PC-3 (cell line): ENCODE results near the gene LRPPRC. TPM values are rescaled to one million over a fixed set of nuclear protein-coding genes. Genes with fewer than 3 reads are reported as not detected.

Experiments used
- ATAC-seq: fragments of 200-7000 bp; cut with Tn5 transposase; 2 replicates; pipeline ENCODE4 v1.9.1; 2020; ENCODE audit warnings: mild to moderate bottlenecking, moderate library complexity
- BruUV-seq: library from RNA; stranded (reverse); fragments of 400-500 nt; replicated peaks from 2 replicates; lab custom pipeline; 2021; lab: Mats Ljungman, UMichigan
- CTCF ChIA-PET: fragments of 300-600 bp; sonication (Branson Sonifier 250); formaldehyde crosslinking; loops from one replicate; lab custom pipeline; 2022; ENCODE audit warnings: antibody characterized with exemption; lab: Charles Lee
- POLR2A ChIA-PET: fragments of 300-600 bp; sonication (Branson Sonifier 250); formaldehyde crosslinking; loops from one replicate; lab custom pipeline; 2022; ENCODE audit warnings: antibody characterized with exemption; ENCODE audit not compliant: unreplicated experiment; lab: Charles Lee
- DNase-seq: peaks from one replicate; pipeline ENCODE4 v3.0.0-alpha.2; 2015
- H2AFZ ChIP-seq: fragments of 300-600 bp; sonication (generic); 2 replicates; pipeline ENCODE4 v1.6.0; 2016; ENCODE audit warnings: antibody characterized with exemption, low read length
- H3F3A ChIP-seq: fragments of 300-600 bp; sonication (generic); one replicate; pipeline ENCODE4 v1.6.0; 2017; ENCODE audit warnings: antibody characterized with exemption, low read length, control low read depth, mild to moderate bottlenecking; ENCODE audit not compliant: unreplicated experiment
- H3K27ac ChIP-seq: fragments of 300-600 bp; sonication (generic); 2 replicates; pipeline ENCODE4 v1.5.1; 2016; ENCODE audit warnings: mild to moderate bottlenecking, low read length
- H3K27me3 ChIP-seq: fragments of 300-600 bp; sonication (generic); 2 replicates; pipeline ENCODE4 v1.6.1; 2016; ENCODE audit warnings: low read length, mixed read lengths
- H3K36me3 ChIP-seq: fragments of 300-600 bp; sonication (generic); 2 replicates; pipeline ENCODE4 v1.6.1; 2016; ENCODE audit warnings: low read depth, mixed run types, low read length, mixed read lengths
- H3K4me1 ChIP-seq: fragments of 300-600 bp; sonication (generic); 2 replicates; pipeline ENCODE4 v1.5.1; 2016; ENCODE audit warnings: low read length; ENCODE audit not compliant: insufficient read depth
- H3K4me2 ChIP-seq: fragments of 300-600 bp; sonication (generic); 2 replicates; pipeline ENCODE4 v1.6.0; 2016; ENCODE audit warnings: low read length
- H3K4me3 ChIP-seq: fragments of 300-600 bp; sonication (generic); 2 replicates; pipeline ENCODE4 v1.5.1; 2016; ENCODE audit warnings: mild to moderate bottlenecking, low read length, mixed read lengths
- H3K79me2 ChIP-seq: fragments of 300-600 bp; sonication (generic); 2 replicates; pipeline ENCODE4 v1.6.1; 2017; ENCODE audit warnings: low read length, mixed read lengths
- H3K9ac ChIP-seq: fragments of 300-600 bp; sonication (generic); 2 replicates; pipeline ENCODE4 v1.6.0; 2016; ENCODE audit warnings: mild to moderate bottlenecking, low read length
- H3K9me2 ChIP-seq: fragments of 300-600 bp; sonication (generic); replicated peaks from 2 replicates; pipeline ENCODE4 v1.6.1; 2016; ENCODE audit warnings: mixed run types, low read length, mixed read lengths
- H3K9me3 ChIP-seq: fragments of 300-600 bp; sonication (generic); 2 replicates; pipeline ENCODE4 v1.6.1; 2016; ENCODE audit warnings: low read length, mixed read lengths
- H4K20me1 ChIP-seq: fragments of 300-600 bp; sonication (generic); 2 replicates; pipeline ENCODE4 v1.6.1; 2016; ENCODE audit warnings: low read length, mixed read lengths
- CTCF ChIP-seq: fragments of 300-600 bp; sonication (generic); conservative IDR thresholded peaks from 2 replicates; pipeline ENCODE4 v1.5.1; 2017; ENCODE audit warnings: antibody characterized with exemption, low read depth, mild to moderate bottlenecking, low read length
- EZH2 ChIP-seq: fragments of 300-600 bp; sonication (generic); IDR thresholded peaks from one replicate; pipeline ENCODE4 v1.6.1; 2017; ENCODE audit warnings: antibody characterized with exemption, mild to moderate bottlenecking, low read length; ENCODE audit not compliant: unreplicated experiment
- EZH2phosphoT487 ChIP-seq: fragments of 300-600 bp; sonication (generic); IDR thresholded peaks from 2 replicates; pipeline ENCODE4 v1.6.1; 2018; ENCODE audit warnings: mild to moderate bottlenecking, antibody characterized with exemption, low read length, borderline replicate concordance
- intact Hi-C: fragments of 100-400 bp; cut with micrococcal nuclease; formaldehyde crosslinking; loops from 2 replicates; pipeline ENCODE4 v1.9.0; 2023
- total RNA-seq: library from RNA; depleted of rRNA; stranded (reverse); fragments of >200 nt; gene quantifications from 2 replicates; pipeline ENCODE4 v1.2.3, GENCODE V29; 2014

LRPPRC gene
- total RNA-seq, 1 experiment from 2014 or later = 94.8 TPM

GRCh38 chr2:43941359-43941758 lies 54.4 kb downstream of the LRPPRC start:
- peaks cover 69% of the 10 kb centered on the region for H3K36me3 ChIP-seq

GRCh38 chr2:43939695-43940256 lies 56.0 kb downstream of the LRPPRC start:
- POLR2A ChIA-PET = no interaction called here
- no TSS peak for BruUV-seq
- no peaks in the 10 kb centered on the region for H3K79me2 ChIP-seq

More at GRCh38 chr2:43941359-43941758, 54.4 kb downstream of the LRPPRC start:
- 0 out of 2 replicates have a peak, but pooled peaks cover 4% of the 10 kb centered on the region for H4K20me1 ChIP-seq
- DNase-seq = no peak
- no peak overlapping the region for H2AFZ ChIP-seq
- no peaks in the 10 kb centered on the region for H3F3A ChIP-seq
- H3K27me3 ChIP-seq = no peaks in the 10 kb centered on the region
- TF ChIP-seq EZH2phosphoT487 (no peak), EZH2 (no peak), CTCF (no peak)
- ChIA-PET CTCF (no interaction called here), POLR2A (interaction anchor here (0.5 to 0.6 kb wide), 2 partner anchors 306 to 417 kb away, joined by 3 to 4 read pairs; no protein-coding TSS in a partner anchor)
- no peak for ATAC-seq
- H3K9me2 ChIP-seq = no peaks in the 10 kb centered on the region
- intact Hi-C loops = no loop called here
- BruUV-seq = no TSS peak
- H3K4me1 ChIP-seq = no peaks in the 10 kb centered on the region
- no peak overlapping the region for H3K27ac ChIP-seq
- H3K4me3 ChIP-seq = no peak overlapping the region
- no peaks in the 10 kb centered on the region for H3K9me3 ChIP-seq
- H3K79me2 ChIP-seq = no peaks in the 10 kb centered on the region
- H3K9ac ChIP-seq = no peak overlapping the region
- no peak overlapping the region for H3K4me2 ChIP-seq

More at GRCh38 chr2:43939695-43940256, 56.0 kb downstream of the LRPPRC start:
- no peak overlapping the region for H2AFZ ChIP-seq
- DNase-seq (no peak), ATAC-seq (no peak)
- CTCF ChIA-PET = no interaction called here
- H4K20me1 ChIP-seq = no peaks in the 10 kb centered on the region
- intact Hi-C loops = no loop called here
- no peak overlapping the region for H3K9ac ChIP-seq
- peaks cover 60% of the 10 kb centered on the region for H3K36me3 ChIP-seq
- no peaks in the 10 kb centered on the region for H3K4me1 ChIP-seq
- no peaks in the 10 kb centered on the region for H3K9me2 ChIP-seq
- H3F3A ChIP-seq = no peaks in the 10 kb centered on the region
- no peak overlapping the region for H3K27ac ChIP-seq
- no peak overlapping the region for H3K4me2 ChIP-seq
- H3K4me3 ChIP-seq = no peak overlapping the region
- no peak for TF ChIP-seq EZH2
- no peak for TF ChIP-seq CTCF
- TF ChIP-seq EZH2phosphoT487 = no peak
- H3K27me3 ChIP-seq = no peaks in the 10 kb centered on the region
- H3K9me3 ChIP-seq = no peaks in the 10 kb centered on the region
